HG02798 (cell line): Measurements from ENCODE around the gene WDR18.

Experiments
- ATAC-seq: cut with Tn5 transposase; IDR thresholded peaks from one replicate; pipeline ENCODE4 v1.9.1; 2021; ENCODE audit warnings: mild to moderate bottlenecking; ENCODE audit not compliant: unreplicated experiment, poor library complexity

WDR18 gene

GRCh38 chr19:1004803-1005664 lies 20.9 kb downstream of the WDR18 start:
- ATAC-seq = no peak

- no peak for ATAC-seq
Measured at GRCh38 chr19:1006711-1007398, 22.7 kb downstream of the WDR18 start.

DNA sequence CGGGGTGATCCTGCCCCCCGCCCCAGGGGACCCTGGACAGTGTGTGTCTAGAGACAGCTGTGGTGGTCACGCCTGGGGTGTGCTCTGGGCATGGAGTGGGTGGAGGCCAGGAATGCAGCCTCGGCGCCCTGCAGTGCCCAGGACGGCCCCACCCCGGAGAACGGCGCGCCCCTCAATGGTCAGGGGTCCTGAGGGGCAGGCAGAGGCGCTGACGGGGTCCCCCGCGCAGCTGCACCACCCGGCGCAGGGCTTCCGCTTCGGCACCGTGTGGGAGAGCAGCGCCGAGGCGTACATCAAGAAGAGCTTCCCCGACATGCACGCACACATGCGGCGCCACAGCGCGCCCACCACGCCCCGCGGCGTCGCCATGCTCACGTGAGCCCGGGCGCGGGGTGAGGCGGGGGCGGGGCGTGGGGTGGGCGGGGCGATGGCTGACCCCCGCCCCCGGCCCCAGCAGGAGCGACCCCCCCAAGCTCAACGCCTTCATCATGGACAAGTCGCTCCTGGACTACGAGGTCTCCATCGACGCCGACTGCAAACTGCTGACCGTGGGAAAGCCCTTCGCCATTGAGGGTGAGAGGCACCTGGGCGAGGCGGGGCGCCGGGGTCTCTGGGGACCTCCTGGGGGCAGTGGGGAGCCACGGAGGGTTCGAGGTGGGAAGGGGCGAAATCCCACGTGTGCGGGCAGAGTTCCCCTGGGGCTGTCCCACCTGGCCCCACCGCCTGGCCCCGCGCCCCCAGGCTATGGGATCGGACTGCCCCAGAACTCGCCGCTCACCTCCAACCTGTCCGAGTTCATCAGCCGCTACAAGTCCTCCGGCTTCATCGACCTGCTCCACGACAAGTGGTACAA lies 23.5 kb downstream of the WDR18 start:
- ATAC-seq = no peak

DNA sequence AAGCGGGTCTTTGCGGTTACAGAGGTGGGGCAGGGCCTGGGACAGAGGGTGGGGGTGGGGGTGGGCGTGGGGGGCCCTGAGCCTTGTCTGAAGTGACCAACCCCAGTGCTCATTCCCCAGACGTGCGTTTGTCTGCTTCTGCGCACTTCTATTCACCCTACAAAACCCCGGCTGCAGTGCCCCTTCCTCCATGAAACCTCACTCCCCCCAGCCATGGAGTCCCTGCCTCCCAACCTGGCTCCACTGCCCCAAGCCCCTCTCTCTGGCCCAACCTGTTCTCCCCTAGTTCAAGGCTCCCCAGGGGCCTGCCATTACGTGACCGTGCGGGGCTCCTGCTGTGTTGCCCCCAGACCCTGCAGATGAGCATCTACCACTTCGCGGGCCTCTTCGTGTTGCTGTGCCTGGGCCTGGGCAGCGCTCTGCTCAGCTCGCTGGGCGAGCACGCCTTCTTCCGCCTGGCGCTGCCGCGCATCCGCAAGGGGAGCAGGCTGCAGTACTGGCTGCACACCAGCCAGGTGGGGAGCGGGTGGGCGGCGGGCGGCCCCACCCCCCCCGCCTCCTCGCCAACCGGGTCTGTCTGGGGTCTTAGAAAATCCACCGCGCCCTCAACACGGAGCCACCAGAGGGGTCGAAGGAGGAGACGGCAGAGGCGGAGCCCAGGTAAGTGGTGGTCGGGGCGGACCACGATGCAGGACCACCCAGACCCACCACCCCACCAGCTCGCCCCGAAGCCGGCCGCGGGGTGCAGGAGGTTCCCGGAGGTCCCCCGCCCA lies 24.3 kb downstream of the WDR18 start:
- ATAC-seq = no peak

GRCh38 chr19:1009041-1009980 lies 25.2 kb downstream of the WDR18 start:
- ATAC-seq = no peak

- no peak for ATAC-seq
Measured at GRCh38 chr19:1009981-1010538, 25.9 kb downstream of the WDR18 start.

DNA sequence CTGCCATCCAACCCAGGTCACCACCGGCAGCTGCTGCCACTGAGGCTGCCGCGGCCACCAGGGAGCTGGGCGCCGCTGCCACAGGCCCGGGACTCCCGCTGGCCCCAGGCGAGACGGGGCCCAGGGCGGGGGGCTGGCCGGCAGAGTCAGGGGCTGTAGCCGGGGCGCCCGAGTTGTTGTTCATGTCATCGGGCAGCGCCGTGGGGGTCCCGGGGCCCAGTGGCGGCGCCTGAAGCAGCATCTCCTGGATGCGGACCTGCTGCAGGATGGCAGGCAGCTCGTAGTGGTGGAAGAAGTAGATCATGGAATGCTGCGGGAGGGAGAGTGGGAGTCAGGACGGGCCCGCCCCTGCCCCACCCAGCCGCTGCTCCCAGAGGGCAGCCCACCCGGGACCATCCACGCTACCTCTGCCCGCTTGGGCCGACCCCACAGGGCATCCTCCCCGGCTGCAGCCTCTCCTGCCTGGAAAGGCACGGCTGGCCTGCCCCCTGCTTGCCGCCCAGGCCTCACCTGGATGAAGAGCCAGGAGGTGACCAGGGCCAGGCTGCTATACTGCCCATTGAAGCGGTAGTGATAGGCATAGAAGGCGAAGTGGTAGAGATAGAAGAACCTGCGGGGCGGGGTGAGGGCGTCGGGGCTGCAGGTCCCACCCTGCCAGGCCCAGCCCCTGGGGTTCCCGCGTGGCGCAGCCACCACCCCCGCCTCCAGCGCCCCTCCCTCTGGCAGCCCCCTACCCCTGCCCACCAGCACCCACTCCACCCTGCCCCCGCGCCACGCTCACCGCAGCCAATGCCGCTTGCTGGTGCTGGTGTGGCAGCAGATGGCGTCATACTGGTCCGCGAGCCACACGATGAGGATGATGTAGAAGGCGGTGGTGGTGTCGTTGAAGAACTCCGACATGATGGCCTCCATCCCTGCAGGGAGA lies 26.7 kb downstream of the WDR18 start:
- ATAC-seq = no peak

GRCh38 chr19:1011831-1012333 lies 27.7 kb downstream of the WDR18 start:
- ATAC-seq = no peak

- no peak for ATAC-seq
Measured at GRCh38 chr19:1012334-1012733, 28.2 kb downstream of the WDR18 start.

GRCh38 chr19:1013218-1013617 lies 29.1 kb downstream of the WDR18 start:
- ATAC-seq = no peak

GRCh38 chr19:1014161-1015060 lies 30.3 kb downstream of the WDR18 start:
- ATAC-seq = no peak

- ATAC-seq = no peak
Measured at GRCh38 chr19:1015061-1015781, 31.1 kb downstream of the WDR18 start.

DNA sequence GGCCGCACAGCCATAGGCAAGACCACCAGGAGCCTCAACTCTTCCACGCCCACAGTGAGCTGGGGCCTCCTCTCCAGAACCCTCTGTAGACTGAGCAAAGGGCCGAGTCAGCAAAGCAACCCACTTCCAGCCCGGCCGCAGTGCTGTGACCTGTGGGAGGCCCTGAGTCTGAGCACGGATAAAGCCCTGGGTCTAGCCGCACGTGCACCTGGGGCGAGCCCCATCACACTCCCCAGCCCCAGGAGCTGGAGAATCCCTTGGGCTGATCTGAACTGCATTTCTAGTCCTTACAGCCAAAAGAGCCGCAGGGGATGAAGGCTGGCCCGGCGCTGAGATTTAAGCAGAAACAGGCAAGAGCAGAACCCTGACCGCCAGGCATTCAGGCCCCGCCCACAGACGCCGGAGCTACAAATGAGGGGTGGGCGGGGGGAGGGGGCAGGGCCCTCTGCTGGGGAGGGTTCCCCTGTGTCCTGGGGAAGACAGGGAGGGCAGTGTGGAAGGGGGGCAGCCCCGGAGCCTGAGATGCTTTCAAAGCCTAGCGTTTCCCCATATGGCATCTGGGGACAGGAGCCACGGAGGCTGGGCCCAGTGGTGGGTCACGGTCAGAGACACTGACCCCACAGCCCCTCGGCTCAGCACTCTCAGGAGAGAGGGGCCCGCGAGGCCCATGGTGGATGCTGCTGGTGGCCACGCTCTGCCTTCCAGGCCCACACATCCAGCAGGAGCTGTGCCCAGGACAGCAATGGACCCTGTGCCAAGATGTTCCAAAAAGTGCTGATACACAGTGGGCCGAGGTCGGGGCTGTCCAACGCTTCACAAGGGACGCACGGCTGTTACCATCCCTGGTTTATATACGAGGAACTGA lies 31.9 kb downstream of the WDR18 start:
- no peak for ATAC-seq

DNA sequence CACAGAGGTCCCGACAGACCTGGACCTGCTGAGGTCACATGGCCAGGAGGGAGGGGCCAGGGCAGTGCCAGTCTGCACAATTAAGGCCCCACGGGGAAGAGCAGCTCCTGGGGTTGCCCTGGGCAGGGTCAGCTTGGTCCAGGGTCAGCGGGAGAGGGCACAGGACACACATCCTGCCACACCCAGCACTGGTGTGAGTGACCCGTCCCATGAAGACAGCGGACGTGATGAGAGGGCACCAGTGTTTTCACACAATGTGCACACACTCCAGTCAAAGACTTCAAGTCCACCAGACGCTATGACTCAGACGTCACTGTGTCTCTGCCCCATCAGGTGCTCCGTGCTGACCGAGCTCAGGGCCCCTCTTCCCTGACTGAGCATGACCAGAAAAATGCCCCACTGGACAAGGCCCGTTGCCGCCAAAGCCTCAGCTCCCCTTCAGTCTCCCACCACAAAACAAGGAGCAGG lies 32.5 kb downstream of the WDR18 start:
- ATAC-seq = no peak
